Measurements from ENCODE around the gene PTH1R.

PTH1R gene

DNA sequence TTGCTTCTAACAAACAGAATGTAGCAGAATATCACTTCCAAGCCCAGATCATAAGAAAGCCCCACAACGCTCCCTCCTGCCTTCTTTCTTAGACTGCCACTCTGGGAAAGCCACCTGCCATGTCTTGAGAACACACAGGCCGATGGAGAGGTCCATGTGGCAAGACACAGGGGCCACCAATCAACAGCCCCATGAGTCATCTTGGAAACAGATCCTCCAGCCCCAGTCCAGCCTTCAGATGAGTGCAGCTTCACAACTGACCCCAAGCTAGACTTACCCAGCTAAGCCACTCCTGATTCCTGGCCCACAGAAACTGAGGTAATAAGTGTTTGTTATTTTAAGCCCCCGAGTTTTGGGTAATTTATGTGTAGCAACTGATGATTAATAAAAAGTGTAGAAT is 39.7 kb downstream of the PTH1R start:
- DNase-seq: no peak

GRCh38 chr3:46918202-46918601 is 40.7 kb downstream of the PTH1R start:
- no peak for DNase-seq

DNA sequence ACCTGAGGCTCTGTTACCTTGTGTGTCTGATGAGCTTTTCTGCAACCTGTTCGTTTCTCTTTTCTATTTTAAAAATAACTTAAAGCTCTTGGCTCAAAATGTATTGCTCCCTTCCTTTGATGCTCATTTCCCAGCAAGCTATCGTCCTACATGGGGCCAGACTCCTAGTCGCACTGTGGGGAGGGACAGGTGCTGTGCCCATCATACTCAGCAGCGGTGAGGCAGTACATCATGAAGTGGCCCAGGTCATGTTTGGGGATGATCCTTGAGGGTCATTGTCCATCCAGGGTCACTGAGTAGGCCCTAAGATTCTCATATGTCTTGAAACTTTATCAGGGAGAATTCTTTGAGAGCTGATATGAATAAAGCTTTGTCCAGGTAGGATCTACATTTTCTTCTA is 41.1 kb downstream of the PTH1R start:
- no peak for DNase-seq

GRCh38 chr3:46921041-46921440 is 43.5 kb downstream of the PTH1R start:
- DNase-seq: no peak

GRCh38 chr3:46921871-46922271 is 44.4 kb downstream of the PTH1R start:
- no peak for DNase-seq

- no peak for DNase-seq
These were observed 44.9 kb downstream of the PTH1R start for GRCh38 chr3:46922426-46922825.

GRCh38 chr3:46922871-46923558 is 45.5 kb downstream of the PTH1R start:
- no peak for DNase-seq

GRCh38 chr3:46923559-46924350 is 46.2 kb downstream of the PTH1R start:
- DNase-seq: peak; percentile 19

DNA sequence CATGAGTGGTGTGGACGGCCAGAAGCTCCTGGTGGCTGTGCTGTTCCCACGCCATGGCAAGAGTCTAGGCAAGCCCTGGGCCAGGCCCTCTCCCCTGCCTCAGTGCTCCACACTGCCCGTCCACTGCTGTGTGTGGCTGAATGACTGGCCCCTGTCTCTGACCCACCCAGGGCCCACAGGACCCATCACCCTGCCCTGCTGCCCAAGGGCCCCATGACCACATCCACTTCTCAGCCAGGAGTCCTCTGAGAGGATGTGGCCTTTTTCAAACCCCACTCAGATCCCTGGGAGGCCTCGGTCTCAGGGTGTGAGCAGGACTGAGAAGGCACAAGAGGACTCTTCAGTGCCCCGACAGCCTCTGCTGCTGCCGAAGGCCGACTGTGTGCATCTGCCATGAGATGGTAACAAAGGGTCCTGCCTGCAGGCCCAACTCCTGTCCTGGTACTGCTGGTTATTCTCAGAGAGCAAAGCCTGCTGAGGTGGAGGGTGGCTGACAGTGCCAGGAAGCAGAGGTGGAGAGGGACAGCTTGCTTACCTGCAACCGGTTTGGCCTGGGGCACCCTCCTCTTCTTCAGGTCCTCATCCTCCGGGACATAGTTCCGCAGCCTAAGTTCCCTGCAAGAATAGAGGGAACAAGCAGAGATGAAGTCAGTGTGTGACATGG is 47.5 kb downstream of the PTH1R start:
- no peak for DNase-seq

- DNase-seq: no peak
These were observed 48.0 kb downstream of the PTH1R start for GRCh38 chr3:46925585-46925934.

DNA sequence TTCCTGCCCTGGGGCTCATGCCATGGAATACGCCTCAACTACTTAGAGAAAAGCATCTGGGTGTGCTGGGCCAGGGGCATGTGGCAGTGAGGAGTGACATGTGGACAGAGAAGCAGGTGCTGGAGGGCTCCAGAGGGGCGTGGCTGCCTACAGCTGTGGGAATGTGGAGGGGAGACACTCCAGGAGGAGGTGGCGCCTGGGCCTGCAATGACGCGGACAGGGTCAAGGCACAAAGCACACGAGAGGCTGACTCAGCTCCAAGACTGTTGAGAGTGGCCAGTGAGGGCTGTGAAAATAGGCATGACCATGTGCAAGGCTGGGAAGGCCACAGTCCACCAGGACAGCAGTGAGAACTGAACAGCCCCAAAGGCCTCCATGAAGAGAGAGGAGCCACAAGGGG is 48.5 kb downstream of the PTH1R start:
- no peak for DNase-seq

GRCh38 chr3:46926447-46926846 is 48.9 kb downstream of the PTH1R start:
- no peak for DNase-seq

DNA sequence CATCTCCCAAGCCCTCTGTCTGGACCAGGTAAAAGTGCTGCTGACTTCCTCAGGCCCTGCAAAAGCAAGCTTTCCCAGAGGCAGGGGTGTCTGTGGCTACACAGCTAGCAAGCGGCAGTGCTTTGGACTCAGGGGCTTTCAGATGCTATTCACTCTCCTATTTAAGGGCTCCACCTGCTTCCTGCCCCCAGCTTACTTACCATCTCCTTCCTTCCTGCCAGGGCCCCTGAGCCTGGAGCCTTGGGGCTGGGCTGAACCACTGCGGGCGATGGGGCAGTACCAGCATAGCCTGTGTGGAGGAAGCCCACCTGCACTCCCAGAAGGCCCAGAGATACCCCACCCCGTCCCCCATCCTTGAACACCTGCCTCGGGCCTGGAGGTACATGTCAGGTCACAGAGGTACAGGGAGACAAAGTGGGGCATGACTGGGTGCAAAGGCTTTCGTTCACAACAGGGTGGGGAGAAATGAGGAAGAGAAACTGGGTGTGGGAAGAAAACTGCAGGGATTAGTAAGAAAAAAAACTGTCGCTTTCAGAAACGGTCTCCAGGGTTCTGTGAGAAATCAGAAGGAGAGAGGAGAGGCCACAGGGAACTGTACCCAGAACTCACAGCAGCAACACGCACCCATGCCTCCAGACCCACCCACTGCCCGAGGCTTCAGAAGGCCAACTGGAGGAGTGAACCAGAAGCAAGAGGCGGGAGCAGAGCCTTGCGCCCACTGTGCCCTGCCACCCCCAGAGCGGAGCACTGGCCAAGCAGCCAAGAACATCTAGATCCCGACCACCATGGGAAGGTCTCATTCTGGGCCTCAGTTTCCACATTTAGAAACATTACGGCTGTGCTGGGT is 49.6 kb downstream of the PTH1R start:
- DNase-seq: peak; percentile 73

- no peak for DNase-seq
These were observed 50.2 kb downstream of the PTH1R start for GRCh38 chr3:46927718-46928073.

DNA sequence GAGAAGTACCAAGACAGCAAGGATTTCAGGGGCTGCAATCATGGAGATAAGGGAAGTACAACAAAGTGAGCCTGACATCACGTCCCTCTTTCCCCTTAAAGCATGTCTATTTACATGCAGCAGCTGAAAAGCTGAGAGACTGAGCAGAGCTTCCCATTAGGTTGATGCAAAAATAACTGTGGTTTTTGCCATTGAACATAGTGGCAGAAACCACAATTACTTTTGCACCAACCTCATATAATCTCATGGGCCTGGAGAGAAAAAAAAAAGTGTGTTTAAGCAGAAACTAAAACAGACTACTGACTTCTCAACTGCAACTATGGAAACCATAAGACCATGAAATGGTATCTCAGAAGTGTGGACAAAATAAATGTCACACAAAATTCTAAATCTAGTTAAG is 50.8 kb downstream of the PTH1R start:
- peak; percentile 70 for DNase-seq

- no peak for DNase-seq
These were observed 51.8 kb downstream of the PTH1R start for GRCh38 chr3:46929324-46929723.

- DNase-seq: no peak
These were observed 52.8 kb downstream of the PTH1R start for GRCh38 chr3:46930166-46930944.

DNA sequence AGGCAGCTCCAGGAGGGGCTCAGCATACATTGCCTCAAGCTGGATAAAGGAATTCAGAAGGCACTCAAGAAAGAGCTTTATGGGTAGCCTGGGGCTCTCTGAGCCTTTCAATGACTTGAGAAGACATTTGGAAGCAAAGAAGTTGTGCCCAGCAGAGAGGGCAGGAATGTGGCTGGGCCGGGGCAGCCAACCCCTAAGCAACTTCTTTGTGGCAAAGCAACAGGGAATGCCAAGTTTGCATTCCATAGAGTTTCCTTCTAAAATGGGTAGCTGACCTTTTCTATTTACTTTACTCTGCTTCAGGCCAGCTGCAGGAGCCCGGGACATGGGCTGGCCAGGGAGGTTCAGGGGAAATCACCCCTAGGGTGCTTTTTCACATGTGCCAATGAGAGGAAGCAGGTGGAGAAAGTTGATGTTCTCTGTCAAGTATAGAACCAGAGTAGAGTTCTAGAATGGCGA is 53.5 kb downstream of the PTH1R start:
- DNase-seq: no peak

DNA sequence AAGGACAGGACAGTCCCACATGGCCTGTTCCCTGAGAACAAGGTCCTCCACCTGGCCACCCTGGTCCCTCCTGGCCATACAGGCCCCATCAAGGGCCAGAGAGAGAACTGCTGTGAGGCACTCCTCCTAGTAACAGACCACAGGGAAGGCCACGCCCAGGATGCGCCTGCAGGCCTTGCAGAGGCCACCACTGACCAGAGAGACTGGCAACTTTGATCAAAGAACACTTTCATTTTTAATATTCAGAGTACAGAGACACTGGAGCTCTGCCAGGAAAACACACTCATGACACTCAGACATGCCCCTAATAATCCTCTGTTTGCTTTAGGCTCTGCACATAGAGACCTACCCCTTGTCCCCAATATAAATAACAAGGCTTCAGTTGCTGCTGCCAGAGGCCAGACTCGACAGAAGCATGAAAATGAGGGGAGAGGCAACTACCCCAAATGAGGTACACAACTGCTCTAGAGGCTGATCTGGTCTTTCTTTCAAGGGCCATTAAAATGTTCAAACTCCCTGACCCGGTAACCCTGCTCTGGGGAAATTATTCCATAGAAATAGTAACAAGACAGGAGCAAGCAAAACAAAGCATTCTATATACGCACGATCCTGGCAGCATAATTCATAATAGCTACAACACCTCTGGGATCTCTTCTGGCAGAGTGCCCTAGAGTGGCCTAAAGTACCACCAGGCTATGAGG is 54.3 kb downstream of the PTH1R start:
- DNase-seq: no peak

DNA sequence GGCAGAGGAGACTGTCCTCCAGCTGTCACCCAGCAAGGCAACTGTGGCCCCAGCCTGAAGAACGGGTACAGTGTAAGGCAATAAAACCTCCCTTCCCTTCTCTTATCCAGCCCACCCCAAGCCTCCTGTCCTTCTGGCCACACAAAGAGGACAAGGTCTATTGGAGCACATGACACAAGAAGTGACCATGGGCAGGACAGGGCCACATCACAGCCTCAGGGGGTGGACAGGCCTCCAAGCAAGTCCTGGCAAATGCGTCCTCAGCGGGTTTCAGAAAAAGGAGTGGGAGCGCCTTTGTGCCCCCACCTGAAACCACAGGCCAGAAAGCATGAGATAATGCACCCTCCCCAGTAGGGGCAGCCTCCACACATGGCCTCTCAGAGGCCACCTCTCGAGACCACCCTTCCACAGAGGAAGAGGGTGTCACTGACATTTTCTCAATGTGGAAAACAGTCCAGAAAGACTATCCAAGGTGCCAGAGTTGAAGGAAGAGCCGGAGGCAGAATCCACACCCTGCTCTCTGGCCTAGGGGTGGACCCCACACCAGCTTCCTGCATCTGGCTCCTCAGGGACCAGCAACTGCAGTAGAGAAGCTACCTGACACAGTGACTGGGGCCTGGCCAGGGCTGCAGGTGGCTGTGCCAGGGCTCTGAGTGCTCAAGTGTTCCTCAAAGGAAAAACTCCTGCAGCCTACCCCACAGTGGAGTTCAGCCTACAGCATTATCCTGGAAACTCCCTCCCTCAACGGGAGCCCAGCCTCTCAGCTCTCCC is 55.1 kb downstream of the PTH1R start:
- DNase-seq: no peak

GRCh38 chr3:46933261-46933660 is 55.7 kb downstream of the PTH1R start:
- no peak for DNase-seq
